ENCODE data around the gene CPNE8.

The CPNE8 gene

GRCh38 chr12:38646146-38646545, 259.2 kb downstream of the CPNE8 start:
- peaks cover 0 to 8% of the 10 kb centered on the region in 2 donors for H3K27me3 Mint-ChIP-seq
- peaks cover 0 to 2% of the 10 kb centered on the region in 2 donors for H3K9me3 Mint-ChIP-seq
- no peak for ATAC-seq (replicated peaks)
- no peaks in the 10 kb centered on the region for H3K4me1 Mint-ChIP-seq
- H3K36me3 Mint-ChIP-seq: peaks cover 0 to under 1% of the 10 kb centered on the region in 2 donors
- DNase-seq: no peak
- no peak overlapping the region for H3K4me3 Mint-ChIP-seq
- no peak overlapping the region for H3K27ac Mint-ChIP-seq

GRCh38 chr12:38639625-38640024, 265.8 kb downstream of the CPNE8 start:
- no peaks in the 10 kb centered on the region for H3K4me1 Mint-ChIP-seq
- H3K36me3 Mint-ChIP-seq: no peaks in the 10 kb centered on the region
- ATAC-seq (replicated peaks) (no peak), DNase-seq (no peak)
- H3K9me3 Mint-ChIP-seq: peaks cover 0 to 5% of the 10 kb centered on the region in 2 donors
- H3K27ac Mint-ChIP-seq: no peak overlapping the region
- H3K27me3 Mint-ChIP-seq: no peaks in the 10 kb centered on the region
- H3K4me3 Mint-ChIP-seq: no peak overlapping the region

GRCh38 chr12:38638401-38638800, 267.0 kb downstream of the CPNE8 start:
- Mint-ChIP-seq H3K9me3 (peaks cover 0 to 5% of the 10 kb centered on the region in 2 donors), H3K4me1 (no peaks in the 10 kb centered on the region), H3K4me3 (no peak overlapping the region), H3K27me3 (no peaks in the 10 kb centered on the region), H3K36me3 (no peaks in the 10 kb centered on the region), H3K27ac (no peak overlapping the region)
- ATAC-seq (replicated peaks): no peak
- DNase-seq: no peak

- Mint-ChIP-seq H3K4me3 (no peak overlapping the region), H3K27ac (no peak overlapping the region), H3K4me1 (no peaks in the 10 kb centered on the region), H3K27me3 (no peaks in the 10 kb centered on the region), H3K36me3 (no peaks in the 10 kb centered on the region), H3K9me3 (peaks cover 0 to 1% of the 10 kb centered on the region in 2 donors)
- no peak for DNase-seq
- no peak for ATAC-seq (replicated peaks)
These were observed 271.9 kb downstream of the CPNE8 start for GRCh38 chr12:38633511-38633910.

- Mint-ChIP-seq H3K27me3 (no peaks in the 10 kb centered on the region), H3K4me3 (no peak overlapping the region)
These were observed 276.3 kb downstream of the CPNE8 start for GRCh38 chr12:38629064-38629463.

GRCh38 chr12:38628288-38628687, 277.1 kb downstream of the CPNE8 start:
- H3K9me3 Mint-ChIP-seq: no peaks in the 10 kb centered on the region
- no peaks in the 10 kb centered on the region for H3K27me3 Mint-ChIP-seq
- no peak for DNase-seq
- H3K4me1 Mint-ChIP-seq: no peaks in the 10 kb centered on the region
- no peak overlapping the region for H3K4me3 Mint-ChIP-seq
- no peak for ATAC-seq (replicated peaks)
- no peaks in the 10 kb centered on the region for H3K36me3 Mint-ChIP-seq
- no peak overlapping the region for H3K27ac Mint-ChIP-seq

More at GRCh38 chr12:38629064-38629463, 276.3 kb downstream of the CPNE8 start:
- no peak overlapping the region for H3K27ac Mint-ChIP-seq
- DNase-seq (no peak), ATAC-seq (replicated peaks) (no peak)
- H3K9me3 Mint-ChIP-seq: no peaks in the 10 kb centered on the region
- no peaks in the 10 kb centered on the region for H3K4me1 Mint-ChIP-seq
- H3K36me3 Mint-ChIP-seq: no peaks in the 10 kb centered on the region

GRCh38 chr12:38625306-38625705, 280.1 kb downstream of the CPNE8 start:
- Mint-ChIP-seq H3K4me3 (no peak overlapping the region), H3K36me3 (no peaks in the 10 kb centered on the region), H3K27ac (no peak overlapping the region), H3K27me3 (no peaks in the 10 kb centered on the region), H3K9me3 (no peaks in the 10 kb centered on the region), H3K4me1 (no peaks in the 10 kb centered on the region)
- ATAC-seq (replicated peaks) (no peak), DNase-seq (no peak)

GRCh38 chr12:38614171-38614570, 291.2 kb downstream of the CPNE8 start:
- H3K27ac Mint-ChIP-seq: no peak overlapping the region
- no peak for ATAC-seq (replicated peaks)
- no peaks in the 10 kb centered on the region for H3K27me3 Mint-ChIP-seq
- no peak for DNase-seq
- H3K4me3 Mint-ChIP-seq: no peak overlapping the region
- H3K4me1 Mint-ChIP-seq: no peaks in the 10 kb centered on the region
- no peaks in the 10 kb centered on the region for H3K36me3 Mint-ChIP-seq
- H3K9me3 Mint-ChIP-seq: peaks cover 4 to 6% of the 10 kb centered on the region in 2 donors

GRCh38 chr12:38610808-38611350, 294.5 kb downstream of the CPNE8 start:
- Mint-ChIP-seq H3K27me3 (no peaks in the 10 kb centered on the region), H3K9me3 (peaks cover 4 to 6% of the 10 kb centered on the region in 2 donors), H3K36me3 (no peaks in the 10 kb centered on the region), H3K4me1 (no peaks in the 10 kb centered on the region), H3K27ac (no peak overlapping the region), H3K4me3 (no peak overlapping the region)
- DNase-seq: no peak
- ATAC-seq (replicated peaks): no peak

GRCh38 chr12:38607295-38607694, 298.1 kb downstream of the CPNE8 start:
- ATAC-seq (replicated peaks): no peak
- H3K36me3 Mint-ChIP-seq: no peaks in the 10 kb centered on the region
- H3K27me3 Mint-ChIP-seq: no peaks in the 10 kb centered on the region
- H3K9me3 Mint-ChIP-seq: peaks cover 0 to 7% of the 10 kb centered on the region in 2 donors
- no peak overlapping the region for H3K4me3 Mint-ChIP-seq
- H3K27ac Mint-ChIP-seq: no peak overlapping the region
- no peak for DNase-seq
- H3K4me1 Mint-ChIP-seq: no peaks in the 10 kb centered on the region
